Astrocyte of the hippocampus (primary cell): ENCODE data around the gene CDC40.
A peak's percentile ranks its signal among the peaks of the same experiment; 100 is the strongest.

Experiments
- DNase-seq: peaks from one replicate; pipeline ENCODE4 v3.0.0; 2011; ENCODE audit warnings: low read depth, low spot score

The CDC40 gene

DNA sequence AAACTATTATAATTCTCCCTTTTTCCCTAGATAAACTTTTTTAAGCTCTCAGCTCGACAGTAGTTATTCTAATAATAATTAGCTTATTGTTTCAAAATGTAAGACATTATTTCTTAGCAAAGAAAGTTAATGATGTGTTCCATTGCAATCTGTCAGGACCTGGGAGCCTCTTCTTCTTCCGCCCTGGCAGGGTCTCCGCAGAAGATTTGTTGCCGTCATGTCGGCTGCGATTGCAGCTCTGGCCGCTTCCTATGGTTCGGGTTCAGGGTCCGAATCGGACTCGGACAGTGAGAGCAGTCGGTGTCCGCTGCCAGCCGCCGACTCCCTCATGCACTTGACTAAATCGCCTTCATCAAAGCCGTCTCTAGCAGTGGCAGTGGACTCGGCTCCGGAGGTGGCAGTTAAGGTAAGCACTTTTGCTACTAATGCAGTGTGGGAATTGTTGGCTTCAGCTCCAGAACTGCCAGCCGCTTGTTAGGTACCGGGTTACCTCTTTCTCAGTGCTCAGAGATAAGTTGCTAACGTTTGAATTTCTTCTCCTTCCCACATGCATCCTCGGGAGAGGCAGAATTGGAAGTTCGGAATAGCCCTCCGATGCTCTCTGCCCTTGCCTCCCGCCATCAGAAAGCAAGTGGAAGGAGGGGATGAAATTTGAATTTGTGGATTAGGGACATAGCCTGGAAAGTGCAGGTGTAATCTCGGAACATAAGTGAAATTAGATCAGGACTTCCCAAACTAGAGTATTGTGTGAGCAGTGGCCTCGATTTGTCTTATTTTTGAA lies at the start of gene CDC40:
Gene CDC40 (plus strand): TSS at position 200 of the 781 bp plus-strand sequence. CDS start 18 bp downstream, at position 218.
- DNase-seq = no peak

- DNase-seq = no peak
Observed at GRCh38 chr6:110137924-110138887, 42.0 kb upstream of the CDC40 start.

GRCh38 chr6:110139052-110139451 lies 41.2 kb upstream of the CDC40 start:
- no peak for DNase-seq

GRCh38 chr6:110140650-110141049 lies 39.6 kb upstream of the CDC40 start:
- DNase-seq = no peak

DNA sequence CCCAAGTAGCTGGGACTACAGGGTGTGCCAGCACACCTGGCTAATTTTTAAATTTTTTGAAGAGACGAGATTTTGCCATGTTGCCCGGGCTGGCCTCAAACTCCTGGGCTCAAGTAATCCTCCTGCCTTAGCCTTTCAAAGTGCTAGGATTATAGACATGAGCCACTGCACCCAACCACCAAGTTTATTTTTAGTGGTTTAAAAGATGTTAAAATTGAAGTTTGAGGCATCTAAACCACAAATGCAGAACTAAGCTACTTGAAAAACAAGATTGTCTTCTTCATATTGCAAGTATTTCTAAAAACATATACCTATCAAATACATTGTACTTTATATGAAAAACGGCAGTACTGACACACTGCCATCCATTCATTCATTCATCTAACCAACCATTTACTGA lies 32.4 kb upstream of the CDC40 start:
- no peak for DNase-seq

GRCh38 chr6:110158479-110158878 lies 21.7 kb upstream of the CDC40 start:
- DNase-seq = no peak

- DNase-seq = no peak
Observed at GRCh38 chr6:110170081-110170480, 10.1 kb upstream of the CDC40 start.

GRCh38 chr6:110173506-110174132 lies 6.6 kb upstream of the CDC40 start:
- peak; percentile 15 for DNase-seq

DNA sequence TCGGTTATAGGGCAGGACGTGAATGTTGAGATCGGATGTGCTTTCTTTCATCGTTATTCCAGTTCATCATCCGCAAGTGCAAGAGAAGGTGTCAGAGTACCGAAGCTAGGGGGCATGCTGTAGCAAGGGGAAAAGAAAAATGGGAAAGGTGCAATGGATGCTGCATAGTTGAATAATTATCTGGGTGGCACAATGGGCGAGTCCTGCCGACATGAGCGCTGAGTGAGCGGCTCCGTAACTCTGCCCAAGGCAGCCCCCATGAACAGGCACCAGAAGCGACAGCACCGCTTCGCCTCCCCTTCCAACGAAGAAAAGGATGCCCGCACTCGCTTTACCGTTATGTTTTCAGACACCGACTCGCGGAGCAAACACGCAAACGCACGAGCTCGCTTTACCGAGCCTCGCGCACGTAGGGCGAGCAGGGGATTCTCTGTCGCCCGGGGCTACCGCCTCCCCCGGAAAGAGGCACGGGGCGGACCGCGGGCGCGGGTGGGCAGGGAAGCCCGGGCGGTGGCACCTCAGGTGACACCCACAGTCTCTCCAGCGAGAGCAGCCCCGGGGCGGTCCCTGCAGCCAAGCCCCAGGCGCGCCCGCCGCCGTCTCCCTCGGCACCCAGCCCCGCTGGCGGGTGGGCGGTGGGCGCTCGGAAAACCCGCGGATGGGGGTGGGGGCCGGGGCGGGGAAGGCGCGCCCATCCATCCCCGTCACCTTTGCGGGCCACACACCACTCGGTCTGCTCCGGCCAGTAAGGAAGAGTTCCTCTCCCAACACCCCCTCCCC lies 1.4 kb upstream of the CDC40 start:
- DNase-seq = peak; percentile 81

DNA sequence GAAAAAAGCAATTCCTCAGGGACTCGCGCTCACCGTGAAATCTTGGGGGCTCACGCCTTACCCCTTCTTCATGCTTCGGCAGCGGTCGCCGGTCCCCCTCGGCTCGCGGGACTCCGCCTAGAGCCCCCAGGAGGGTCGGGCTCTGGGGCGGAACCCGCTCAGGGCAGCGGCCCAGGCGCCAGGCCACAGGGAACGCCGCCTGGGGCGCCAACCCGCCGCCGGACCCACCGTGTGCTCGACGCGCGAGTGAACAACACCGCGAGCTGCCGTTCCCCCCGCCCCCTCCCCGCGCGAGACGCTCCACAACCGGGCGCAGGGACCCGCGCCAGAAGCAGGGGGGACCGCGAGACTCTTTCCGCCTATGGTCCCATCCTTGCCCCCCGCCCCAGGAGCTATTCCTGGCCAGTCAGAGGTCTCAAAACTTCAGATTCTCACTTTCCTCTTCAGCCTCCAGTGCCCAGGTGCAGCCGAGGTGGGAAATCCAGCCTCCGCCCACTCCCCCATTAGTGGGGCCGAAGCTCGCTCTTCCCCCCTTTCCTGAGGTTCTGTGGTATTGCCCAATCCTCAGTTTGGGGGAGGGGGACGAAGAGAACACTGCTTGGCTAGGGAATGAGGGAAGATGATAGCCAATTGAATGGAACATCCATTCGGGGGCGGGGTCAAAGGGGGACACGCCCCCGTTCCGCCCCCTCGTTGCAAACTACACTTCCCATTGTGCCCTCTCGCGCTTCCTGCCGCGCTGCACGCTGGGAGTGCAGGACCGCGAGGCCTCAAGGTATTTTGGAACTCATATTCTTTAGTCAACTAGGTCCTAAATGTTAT lies 610 bp upstream of the CDC40 start, which contains the start of gene WASF1:
Gene WASF1 (minus strand): TSS at position 265 of the 822 bp plus-strand sequence. CDS start 52,069 bp downstream, outside the sequence.
- DNase-seq = peak; percentile 99

- DNase-seq = no peak
Observed at GRCh38 chr6:110181131-110182030, 1.2 kb downstream of the CDC40 start.

DNA sequence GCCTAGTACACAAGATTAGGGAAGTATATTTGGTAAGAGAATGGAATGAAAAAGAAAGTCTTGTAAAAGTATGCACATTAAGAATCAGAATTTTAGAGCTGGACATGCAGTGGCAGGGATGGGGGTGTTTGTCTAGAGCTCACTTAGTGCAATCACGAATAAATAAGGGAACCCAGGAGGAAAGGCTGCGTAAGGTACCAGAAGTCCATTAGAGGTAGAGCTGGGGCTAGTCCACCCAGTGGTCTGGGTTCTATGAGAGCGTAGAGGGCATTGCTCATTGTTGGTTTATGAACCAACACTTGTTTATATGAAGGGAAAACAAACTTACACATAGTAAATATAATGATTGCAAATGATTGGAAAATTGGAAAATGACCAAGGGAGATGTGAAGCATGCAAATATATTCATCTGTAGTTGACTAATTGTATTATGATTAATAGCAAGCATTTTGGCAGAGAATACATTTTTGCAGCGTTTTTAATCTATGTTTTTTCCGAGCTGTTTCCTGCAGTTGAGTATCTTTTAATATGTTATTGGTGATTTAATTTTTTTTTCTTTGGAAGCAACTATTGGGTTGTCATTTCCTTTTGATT lies 3.2 kb downstream of the CDC40 start:
- DNase-seq = no peak

DNA sequence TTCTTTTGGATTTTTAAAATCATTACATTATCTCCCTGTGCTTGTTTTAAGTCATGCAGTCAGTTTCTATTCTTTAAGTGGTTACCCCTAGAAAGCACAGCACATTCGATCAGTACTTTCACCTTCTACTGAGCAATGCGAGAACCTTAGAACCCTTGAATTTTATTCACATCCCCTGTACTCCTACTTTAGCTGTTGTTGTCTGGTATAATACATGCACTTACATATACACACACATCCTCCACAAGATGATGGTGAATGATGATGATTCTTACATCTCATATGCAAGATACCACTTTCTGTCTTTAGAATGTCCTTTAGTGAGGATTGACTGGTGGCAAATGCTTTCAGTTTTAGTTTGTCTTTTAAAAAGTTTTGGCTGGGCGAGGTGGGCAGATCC lies 5.7 kb downstream of the CDC40 start:
- DNase-seq = no peak

DNA sequence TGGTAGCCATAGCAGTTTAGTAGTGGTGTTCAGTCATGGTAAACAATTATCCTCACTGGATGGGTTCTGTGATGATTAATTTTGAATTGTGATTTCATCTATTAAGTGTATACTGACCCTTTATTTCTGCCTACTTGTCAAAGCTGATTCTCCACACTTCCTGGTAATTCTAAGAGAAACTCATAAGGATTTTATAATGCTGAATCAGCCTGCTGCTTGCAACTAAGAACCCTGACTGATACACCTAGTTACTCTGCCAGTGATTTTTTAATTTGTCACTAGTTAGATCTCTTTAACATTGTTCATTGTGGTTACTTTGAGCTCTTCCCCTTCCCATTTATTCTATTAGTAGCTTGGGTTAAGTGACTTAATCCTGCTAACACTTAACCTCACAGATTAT lies 8.6 kb downstream of the CDC40 start:
- DNase-seq = no peak

DNA sequence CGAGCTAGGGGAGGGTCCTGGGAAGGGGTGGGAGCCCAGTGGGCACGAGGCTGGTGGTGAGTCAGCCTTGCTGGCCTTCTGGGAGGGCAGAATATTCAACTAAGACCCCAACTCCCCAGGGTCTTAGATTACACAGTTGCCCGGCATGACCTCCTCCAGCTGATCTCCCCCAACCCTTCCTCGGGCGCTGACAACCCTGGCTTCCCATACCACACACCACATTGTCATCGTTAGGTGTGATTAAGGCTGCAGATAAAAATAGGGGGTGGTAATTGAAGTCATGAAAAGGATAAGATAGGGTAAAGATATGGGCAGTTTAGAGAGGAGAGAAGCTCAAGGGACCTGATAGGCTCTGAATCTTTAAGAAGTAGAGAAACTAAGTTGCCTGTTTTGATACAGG lies 10.5 kb downstream of the CDC40 start:
- DNase-seq = no peak

DNA sequence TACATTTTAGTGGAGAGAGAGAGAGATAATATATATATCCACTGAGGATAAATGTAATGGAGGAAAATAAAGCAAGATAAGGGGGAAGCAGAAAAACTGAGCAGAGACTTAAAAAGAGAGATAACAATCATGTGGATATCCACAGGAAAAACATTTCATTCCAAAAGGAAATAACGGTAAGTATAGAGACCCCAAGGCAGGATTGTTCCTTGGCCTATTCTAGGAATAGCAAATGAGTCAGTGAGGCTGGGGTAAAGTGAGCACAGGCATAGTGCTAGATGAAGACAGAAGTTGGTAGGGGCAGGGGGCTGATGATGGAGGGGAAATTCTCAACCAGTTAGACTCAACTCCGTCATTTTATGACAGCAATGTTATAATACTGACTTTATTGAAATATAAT lies 11.2 kb downstream of the CDC40 start:
- no peak for DNase-seq

DNA sequence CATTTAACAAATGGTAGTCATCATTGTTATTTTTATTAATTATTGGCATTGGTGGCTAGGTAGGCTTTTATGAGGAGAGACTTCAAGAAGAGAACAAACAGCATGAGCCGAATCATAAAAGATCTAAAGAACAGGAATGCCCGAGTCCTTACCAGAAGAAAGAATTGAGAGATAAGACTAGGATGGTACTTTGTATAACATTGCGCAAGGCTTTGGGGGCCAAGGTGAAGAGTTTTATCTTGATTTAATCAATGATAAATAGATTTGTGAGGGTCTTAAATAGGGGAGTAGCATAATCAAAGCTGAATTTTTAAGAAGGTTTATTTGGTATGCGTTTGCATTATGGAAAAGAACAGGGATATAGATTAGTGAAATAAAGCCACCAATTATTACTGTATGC lies 15.4 kb downstream of the CDC40 start:
- no peak for DNase-seq

- DNase-seq = no peak
Observed at GRCh38 chr6:110196874-110197273, 16.6 kb downstream of the CDC40 start.

- DNase-seq = no peak
Observed at GRCh38 chr6:110198561-110198960, 18.3 kb downstream of the CDC40 start.
